A673 (cell line): Measurements from ENCODE around the gene MAML3. TPM values are rescaled to one million over a fixed set of nuclear protein-coding genes. Genes with fewer than 3 reads are reported as not detected.

Experiments
- BruUV-seq: library from RNA; stranded (reverse); fragments of 400-500 nt; replicated peaks from 2 replicates; lab custom pipeline; 2021; lab: Mats Ljungman, UMichigan
- CTCF ChIA-PET: fragments of 300-600 bp; sonication (Branson Sonifier 250); formaldehyde crosslinking; loops from one replicate; lab custom pipeline; 2022; ENCODE audit warnings: antibody characterized with exemption; lab: Charles Lee
- POLR2A ChIA-PET: fragments of 300-600 bp; sonication (Branson Sonifier 250); formaldehyde crosslinking; loops from one replicate; lab custom pipeline; 2022; ENCODE audit warnings: antibody characterized with exemption; ENCODE audit not compliant: low non-redundant PET; lab: Charles Lee
- DNase-seq: peaks from one replicate; pipeline ENCODE4 v3.0.0-alpha.2; 2015; ENCODE audit warnings: low spot score
- H3K27ac ChIP-seq: fragments of 200-600 bp; sonication (generic); 2 replicates; pipeline ENCODE4 v1.5.1; 2016; ENCODE audit warnings: mixed run types, low read depth, mild to moderate bottlenecking, mixed read lengths, antibody characterized with exemption, low read length; ENCODE audit not compliant: poor library complexity, severe bottlenecking
- H3K27me3 ChIP-seq: fragments of 200-600 bp; sonication (generic); replicated peaks from 2 replicates; pipeline ENCODE4 v1.6.1; 2017; ENCODE audit warnings: mixed run types, low read depth, mild to moderate bottlenecking, mixed read lengths, antibody characterized with exemption, low read length; ENCODE audit not compliant: insufficient read depth, poor library complexity
- H3K36me3 ChIP-seq: fragments of 200-600 bp; sonication (generic); 2 replicates; pipeline ENCODE4 v1.6.1; 2016; ENCODE audit warnings: mixed run types, mild to moderate bottlenecking, mixed read lengths, antibody characterized with exemption, low read length; ENCODE audit not compliant: insufficient read depth, poor library complexity, severe bottlenecking
- H3K4me1 ChIP-seq: fragments of 200-600 bp; sonication (generic); 2 replicates; pipeline ENCODE4 v1.6.1; 2017; ENCODE audit warnings: mixed run types, mild to moderate bottlenecking, mixed read lengths, antibody characterized with exemption, low read length; ENCODE audit not compliant: insufficient read depth, poor library complexity, severe bottlenecking
- H3K4me3 ChIP-seq: fragments of 200-600 bp; sonication (generic); 2 replicates; pipeline ENCODE4 v1.5.1; 2016; ENCODE audit warnings: low read depth, mixed run types, mild to moderate bottlenecking, mixed read lengths, low read length; ENCODE audit not compliant: poor library complexity, severe bottlenecking
- H3K9me3 ChIP-seq: fragments of 200-600 bp; sonication (generic); 2 replicates; pipeline ENCODE4 v1.6.1; 2016; ENCODE audit warnings: mixed run types, low read depth, mild to moderate bottlenecking, mixed read lengths, antibody characterized with exemption, low read length; ENCODE audit not compliant: poor library complexity, severe bottlenecking
- EZH2 ChIP-seq: fragments of 200-600 bp; sonication (generic); IDR thresholded peaks from 2 replicates; pipeline ENCODE4 v1.6.1; 2017; ENCODE audit warnings: borderline replicate concordance, low read depth, mild to moderate bottlenecking, mixed read lengths, antibody characterized with exemption, low read length; ENCODE audit not compliant: poor library complexity, severe bottlenecking
- intact Hi-C: fragments of 100-400 bp; cut with micrococcal nuclease; formaldehyde crosslinking; loops from one replicate; pipeline ENCODE4 v1.10.0; 2022; ENCODE audit not compliant: unreplicated experiment
- total RNA-seq: library from RNA; stranded (reverse); gene quantifications from 2 replicates; pipeline ENCODE4 v1.2.3, GENCODE V29; 2021
- TF ChIP-seq, protein P1 (sequence below): fragments of 300-800, 200-600 bp; sonication (generic); conservative IDR thresholded peaks from 2 replicates; pipeline ENCODE4 v1.5.1; 2017; ENCODE audit warnings: low read depth, mild to moderate bottlenecking, antibody characterized with exemption, low read length, moderate library complexity, mixed read lengths

Gene MAML3
- total RNA-seq, 1 experiment from 2014 or later = 3.7 TPM

DNA sequence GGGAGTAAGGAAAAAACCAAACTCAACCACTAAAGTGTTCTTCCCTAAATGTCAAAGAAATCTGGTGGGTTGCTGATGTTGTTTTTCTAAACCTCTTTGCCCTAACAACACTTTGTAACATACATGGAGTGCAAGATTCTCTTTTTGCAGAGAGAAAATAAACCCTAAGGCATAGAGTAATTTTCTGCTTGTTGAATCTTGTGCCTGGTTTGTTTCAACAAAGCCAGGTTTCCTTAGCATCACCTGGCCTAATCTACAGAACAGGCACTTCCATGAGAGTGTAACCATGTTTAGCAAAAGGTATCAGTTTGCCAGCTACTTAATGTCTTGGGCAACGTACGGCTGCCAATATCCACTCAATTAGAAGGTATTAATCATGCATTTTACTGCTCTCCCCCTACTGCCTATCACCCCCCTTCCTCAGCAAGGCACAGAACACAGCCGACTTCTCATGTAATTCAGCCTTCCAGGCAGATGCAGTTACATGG lies 219.2 kb downstream of the MAML3 start:
- H3K27me3 ChIP-seq = no peaks in the 10 kb centered on the region
- no peak overlapping the region for H3K27ac ChIP-seq
- H3K4me3 ChIP-seq = no peak overlapping the region
- no peaks in the 10 kb centered on the region for H3K36me3 ChIP-seq
- ChIA-PET CTCF (no interaction called here), POLR2A (no interaction called here)
- intact Hi-C loops = no loop called here
- no peaks in the 10 kb centered on the region for H3K9me3 ChIP-seq
- no TSS peak for BruUV-seq
- TF ChIP-seq, protein P1, sequence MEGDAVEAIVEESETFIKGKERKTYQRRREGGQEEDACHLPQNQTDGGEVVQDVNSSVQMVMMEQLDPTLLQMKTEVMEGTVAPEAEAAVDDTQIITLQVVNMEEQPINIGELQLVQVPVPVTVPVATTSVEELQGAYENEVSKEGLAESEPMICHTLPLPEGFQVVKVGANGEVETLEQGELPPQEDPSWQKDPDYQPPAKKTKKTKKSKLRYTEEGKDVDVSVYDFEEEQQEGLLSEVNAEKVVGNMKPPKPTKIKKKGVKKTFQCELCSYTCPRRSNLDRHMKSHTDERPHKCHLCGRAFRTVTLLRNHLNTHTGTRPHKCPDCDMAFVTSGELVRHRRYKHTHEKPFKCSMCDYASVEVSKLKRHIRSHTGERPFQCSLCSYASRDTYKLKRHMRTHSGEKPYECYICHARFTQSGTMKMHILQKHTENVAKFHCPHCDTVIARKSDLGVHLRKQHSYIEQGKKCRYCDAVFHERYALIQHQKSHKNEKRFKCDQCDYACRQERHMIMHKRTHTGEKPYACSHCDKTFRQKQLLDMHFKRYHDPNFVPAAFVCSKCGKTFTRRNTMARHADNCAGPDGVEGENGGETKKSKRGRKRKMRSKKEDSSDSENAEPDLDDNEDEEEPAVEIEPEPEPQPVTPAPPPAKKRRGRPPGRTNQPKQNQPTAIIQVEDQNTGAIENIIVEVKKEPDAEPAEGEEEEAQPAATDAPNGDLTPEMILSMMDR = no peak
- TF ChIP-seq EZH2 = no peak
- no peaks in the 10 kb centered on the region for H3K4me1 ChIP-seq
- DNase-seq = no peak

DNA sequence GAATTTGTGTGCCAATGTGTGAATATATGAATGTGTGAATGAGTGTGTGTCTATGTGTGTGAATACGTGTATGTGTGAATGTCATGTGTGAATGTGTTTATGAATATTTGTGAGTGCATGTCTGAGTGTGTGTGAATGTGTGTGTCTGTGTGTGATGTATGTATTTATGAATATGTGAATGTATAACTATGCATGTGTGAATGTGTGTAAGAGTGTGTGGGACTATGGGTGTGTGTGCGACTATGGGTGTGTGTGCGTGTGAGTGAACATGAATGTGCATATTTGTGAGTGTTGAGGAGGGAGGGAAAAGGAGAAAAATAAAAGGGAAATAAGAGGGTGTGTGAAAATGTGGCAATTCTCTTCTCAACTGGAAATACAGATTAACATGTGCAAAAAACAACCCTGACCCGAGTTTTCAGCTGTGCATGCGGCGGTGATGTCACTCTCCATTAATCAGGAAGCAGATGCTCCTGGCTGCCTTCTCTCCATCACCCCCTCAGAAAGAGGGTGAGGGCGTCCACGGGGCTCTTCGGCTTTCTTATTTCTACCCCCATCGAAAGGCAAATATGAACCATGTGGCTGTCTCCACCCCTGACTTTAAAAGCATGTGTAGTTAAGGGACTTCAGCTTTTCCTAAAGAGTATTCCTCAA lies 219.8 kb downstream of the MAML3 start:
- Histone ChIP-seq H3K4me1 (no peaks in the 10 kb centered on the region), H3K27me3 (no peaks in the 10 kb centered on the region), H3K9me3 (no peaks in the 10 kb centered on the region), H3K27ac (no peak overlapping the region), H3K4me3 (no peak overlapping the region), H3K36me3 (no peaks in the 10 kb centered on the region)
- no TSS peak for BruUV-seq
- intact Hi-C loops = no loop called here
- ChIA-PET POLR2A (no interaction called here), CTCF (no interaction called here)
- TF ChIP-seq EZH2 = no peak
- TF ChIP-seq, protein P1 = no peak
- DNase-seq = no peak

DNA sequence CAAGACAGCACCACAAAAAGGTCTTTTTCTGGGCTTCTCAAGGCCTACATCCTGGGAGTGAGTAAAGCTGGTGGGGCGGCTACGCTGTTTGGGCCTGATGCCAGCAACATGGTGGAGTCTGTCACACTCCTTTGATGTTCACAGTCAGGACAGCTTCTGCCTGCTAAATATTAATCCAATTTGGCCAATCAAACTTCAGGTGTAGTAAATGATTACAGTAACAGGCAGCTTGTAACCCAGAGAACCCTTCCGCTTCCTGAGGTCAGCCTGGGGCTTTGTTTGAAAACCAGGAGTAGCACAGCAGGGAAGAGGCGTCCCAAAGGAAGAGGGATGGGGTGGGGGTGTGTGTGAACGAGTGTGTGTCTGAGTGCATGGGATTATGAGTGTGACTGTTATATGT lies 220.4 kb downstream of the MAML3 start:
- CTCF ChIA-PET = no interaction called here
- Histone ChIP-seq H3K27me3 (no peaks in the 10 kb centered on the region), H3K27ac (no peak overlapping the region), H3K9me3 (no peaks in the 10 kb centered on the region), H3K4me3 (no peak overlapping the region), H3K4me1 (no peaks in the 10 kb centered on the region), H3K36me3 (no peaks in the 10 kb centered on the region)
- POLR2A ChIA-PET = no interaction called here
- TF ChIP-seq EZH2 = no peak
- TF ChIP-seq, protein P1 = no peak
- DNase-seq = no peak
- BruUV-seq = no TSS peak
- intact Hi-C loops = no loop called here
